C4-2B (cell line): ENCODE results near the gene TMEM204.

Experiments used
- H3K27ac ChIP-seq: fragments of 450-650 bp; 2 replicates; pipeline ENCODE4 v1.5.1; 2017
- ZFX ChIP-seq: fragments of 450-650 bp; IDR thresholded peaks from 2 replicates; pipeline ENCODE4 v1.6.1; 2017
- TF ChIP-seq, protein P1 (sequence below): fragments of 450-650 bp; conservative IDR thresholded peaks from 2 replicates; pipeline ENCODE4 v1.5.1; 2017; ENCODE audit warnings: mild to moderate bottlenecking

TMEM204 gene

DNA sequence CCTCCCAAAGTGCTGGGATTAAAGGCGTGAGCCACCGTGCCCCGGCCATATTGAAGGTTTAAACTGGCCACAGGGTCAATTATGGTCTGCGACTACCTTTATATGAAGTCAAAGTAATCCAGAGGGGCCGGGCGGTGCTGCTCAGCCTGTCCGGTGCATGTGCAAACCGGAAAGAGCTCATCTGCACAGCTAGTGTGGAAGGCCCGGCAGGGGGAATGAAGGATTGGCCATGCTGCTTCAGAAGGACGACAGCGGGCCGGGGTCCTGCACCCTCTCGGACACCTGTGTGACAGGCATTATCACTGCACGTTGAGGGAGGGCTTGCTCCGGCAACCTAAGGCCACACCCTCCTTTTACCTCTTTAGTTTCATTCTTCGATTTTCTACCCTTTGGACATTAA, 23.6 kb downstream of the TMEM204 start:
- no peak for TF ChIP-seq ZFX
- TF ChIP-seq, protein P1, sequence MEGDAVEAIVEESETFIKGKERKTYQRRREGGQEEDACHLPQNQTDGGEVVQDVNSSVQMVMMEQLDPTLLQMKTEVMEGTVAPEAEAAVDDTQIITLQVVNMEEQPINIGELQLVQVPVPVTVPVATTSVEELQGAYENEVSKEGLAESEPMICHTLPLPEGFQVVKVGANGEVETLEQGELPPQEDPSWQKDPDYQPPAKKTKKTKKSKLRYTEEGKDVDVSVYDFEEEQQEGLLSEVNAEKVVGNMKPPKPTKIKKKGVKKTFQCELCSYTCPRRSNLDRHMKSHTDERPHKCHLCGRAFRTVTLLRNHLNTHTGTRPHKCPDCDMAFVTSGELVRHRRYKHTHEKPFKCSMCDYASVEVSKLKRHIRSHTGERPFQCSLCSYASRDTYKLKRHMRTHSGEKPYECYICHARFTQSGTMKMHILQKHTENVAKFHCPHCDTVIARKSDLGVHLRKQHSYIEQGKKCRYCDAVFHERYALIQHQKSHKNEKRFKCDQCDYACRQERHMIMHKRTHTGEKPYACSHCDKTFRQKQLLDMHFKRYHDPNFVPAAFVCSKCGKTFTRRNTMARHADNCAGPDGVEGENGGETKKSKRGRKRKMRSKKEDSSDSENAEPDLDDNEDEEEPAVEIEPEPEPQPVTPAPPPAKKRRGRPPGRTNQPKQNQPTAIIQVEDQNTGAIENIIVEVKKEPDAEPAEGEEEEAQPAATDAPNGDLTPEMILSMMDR = no peak

DNA sequence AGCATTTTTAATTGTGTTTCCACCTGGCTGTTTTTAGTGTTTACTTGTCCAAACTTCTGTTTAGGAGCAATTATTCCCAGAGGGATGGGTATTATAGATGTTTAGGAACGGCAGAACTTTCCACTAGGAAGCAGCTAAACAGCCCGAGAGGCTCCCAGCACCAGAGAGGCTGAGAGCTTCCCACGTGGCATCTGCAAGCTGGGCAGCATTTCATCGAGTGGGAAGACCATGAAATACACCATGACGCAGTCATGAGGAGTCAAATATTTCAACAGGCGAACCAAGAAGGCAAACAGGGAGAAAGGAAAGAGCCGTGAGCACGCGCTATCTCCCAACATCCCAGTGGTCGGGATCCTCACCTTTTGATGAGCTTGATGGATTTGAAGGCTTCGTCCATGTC, 24.1 kb downstream of the TMEM204 start:
- TF ChIP-seq ZFX = no peak
- TF ChIP-seq, protein P1 = no peak
- H3K27ac ChIP-seq = no peak overlapping the region

More for the DNA sequence above, 23.6 kb downstream of the TMEM204 start:
- no peak overlapping the region; the same call in 1 of the 2 replicates for H3K27ac ChIP-seq

DNA sequence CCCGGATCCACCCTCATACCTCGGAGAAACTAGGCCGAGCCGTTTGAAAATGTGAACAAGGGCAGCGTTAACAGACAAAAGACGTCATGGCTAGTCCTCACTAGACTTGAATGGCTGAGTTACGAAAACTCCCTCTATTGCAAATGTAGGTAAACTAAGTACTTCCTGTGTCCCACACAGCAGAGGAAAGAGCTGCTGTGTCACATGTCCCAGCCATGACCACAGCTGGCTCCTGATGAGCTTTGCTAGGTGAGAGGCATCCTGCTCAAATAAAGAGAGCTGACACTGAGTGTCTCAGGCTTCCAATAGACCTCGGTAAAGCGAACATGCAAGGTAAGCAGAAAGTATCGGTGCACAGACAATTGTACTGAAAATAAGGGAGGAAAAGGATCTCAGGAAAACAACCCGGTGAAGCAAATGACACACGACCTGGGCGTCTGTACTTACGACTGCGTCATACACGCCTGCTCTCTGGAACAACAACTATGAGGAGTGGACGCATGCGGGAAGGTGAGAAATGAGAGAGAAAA, 26.0 kb downstream of the TMEM204 start:
- H3K27ac ChIP-seq = no peak overlapping the region
- TF ChIP-seq, protein P1 = no peak
- TF ChIP-seq ZFX = no peak

DNA sequence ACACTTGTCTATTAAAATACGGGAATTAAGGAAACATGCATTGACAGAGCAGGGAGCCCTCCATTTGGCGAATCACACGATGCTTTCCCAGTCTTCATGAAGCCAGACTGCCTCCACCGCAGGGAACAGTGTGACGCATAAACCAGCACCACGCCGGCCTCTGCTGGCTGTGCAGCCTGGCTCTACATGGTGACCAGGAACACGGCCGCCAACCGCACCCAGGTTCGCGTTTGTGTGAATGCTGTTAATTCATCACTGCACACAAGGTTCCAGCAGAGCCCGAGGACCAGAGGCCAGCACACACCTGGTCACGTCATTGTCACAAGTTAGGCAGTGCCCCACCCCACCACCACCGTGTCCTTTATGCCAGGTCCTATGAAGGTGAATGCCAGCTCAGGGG, 26.7 kb downstream of the TMEM204 start:
- TF ChIP-seq, protein P1 = no peak
- no peak for TF ChIP-seq ZFX
- no peak overlapping the region for H3K27ac ChIP-seq

DNA sequence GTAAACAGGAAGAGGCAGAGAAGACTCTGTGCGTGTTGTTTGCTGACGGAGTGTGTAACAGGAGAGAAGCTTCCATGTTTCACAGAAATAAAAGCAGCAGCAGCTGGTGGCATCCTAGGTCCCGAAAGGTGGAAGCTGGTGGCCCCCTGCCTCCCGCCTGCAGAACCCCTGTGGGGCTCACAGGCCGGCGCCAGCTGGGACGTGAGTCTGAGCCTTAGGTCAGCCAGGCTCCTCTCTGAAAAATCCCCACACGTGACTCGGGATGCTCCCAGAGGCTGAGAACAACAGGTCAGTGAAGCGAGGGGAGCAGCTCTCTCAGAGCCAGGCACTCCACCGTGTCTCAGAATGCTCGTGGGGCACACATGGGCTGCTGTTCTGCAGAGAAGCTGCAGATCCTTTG, 27.4 kb downstream of the TMEM204 start:
- H3K27ac ChIP-seq = no peak overlapping the region
- TF ChIP-seq, protein P1 = no peak
- TF ChIP-seq ZFX = no peak

DNA sequence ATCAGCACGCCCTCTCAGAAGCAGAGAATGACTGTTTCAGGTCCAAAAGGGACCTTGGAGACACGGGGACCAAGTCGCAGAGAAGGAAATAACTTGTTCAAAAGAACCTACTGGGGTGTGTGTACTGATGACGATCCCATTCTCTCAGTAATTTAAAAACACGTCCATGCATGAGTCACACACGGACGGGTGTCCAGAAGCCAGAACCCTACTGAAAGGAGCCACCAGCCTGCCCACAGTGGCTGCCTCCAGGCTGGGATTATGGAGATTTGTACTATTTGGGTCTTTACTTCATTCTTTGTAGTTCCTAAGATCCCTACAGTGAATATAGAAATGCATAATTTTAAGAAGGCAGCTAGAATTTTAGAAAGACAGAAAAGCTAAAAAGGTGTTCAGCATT, 27.8 kb downstream of the TMEM204 start:
- H3K27ac ChIP-seq = no peak overlapping the region
- TF ChIP-seq, protein P1 = no peak
- TF ChIP-seq ZFX = no peak

DNA sequence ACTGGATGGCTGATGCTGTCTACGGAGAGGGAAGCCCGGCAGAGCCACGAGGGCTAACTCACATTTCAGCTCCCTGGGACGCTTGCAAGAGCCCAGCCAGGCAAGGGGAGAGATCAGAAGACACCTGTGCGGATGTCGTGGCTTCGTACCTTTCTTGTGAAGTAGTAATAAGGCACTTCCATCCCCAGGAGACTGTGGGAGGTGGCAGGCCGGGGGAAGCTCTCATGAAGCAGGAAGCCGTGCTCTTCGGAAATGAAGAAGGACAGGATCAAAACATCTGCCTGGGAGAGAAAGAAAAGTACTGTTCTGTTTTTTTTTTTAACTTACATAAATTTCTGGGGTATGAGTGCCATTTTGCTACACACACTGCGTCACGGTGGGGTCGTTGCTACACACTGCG, 28.4 kb downstream of the TMEM204 start:
- H3K27ac ChIP-seq = no peak overlapping the region
- no peak for TF ChIP-seq ZFX
- TF ChIP-seq, protein P1 = no peak
